ENCODE results near the gene PRR15L.

The PRR15L gene

GRCh38 chr17:47968836-47969235 lies 11.2 kb upstream of the PRR15L start:
- no peak for TF ChIP-seq YY1 (IDR thresholded peaks at IDR 0.05; ENCODE audit: insufficient read depth, insufficient read length)
- no peak for TF ChIP-seq SUZ12 (IDR thresholded peaks at IDR 0.05; ENCODE audit: extremely low read depth, insufficient read depth, insufficient read length)
- no peak for TF ChIP-seq ZNF274 (IDR thresholded peaks at IDR 0.05; ENCODE audit: low read depth, low read length)
- Histone ChIP-seq H3K9ac (ENCODE audit: insufficient read length, low read depth) (no peak overlapping the region), H3K9me3 (ENCODE audit: insufficient read depth, low read length) (peaks cover 4% of the 10 kb centered on the region; the same call in 1 of the 2 replicates), H3K36me3 (ENCODE audit: insufficient read depth, insufficient read length, low read length) (peaks cover 5% of the 10 kb centered on the region), H3K27me3 (ENCODE audit: insufficient read depth, insufficient read length) (no peaks in the 10 kb centered on the region), H3K4me1 (ENCODE audit: insufficient read depth, insufficient read length) (no peaks in the 10 kb centered on the region), H3K4me3 (ENCODE audit: insufficient read length, low read depth) (no peak overlapping the region)
- DNase-seq (ENCODE audit: low read depth, low spot score): no peak

- Histone ChIP-seq H3K4me3 (ENCODE audit: insufficient read length, low read depth) (no peak overlapping the region), H3K9ac (ENCODE audit: insufficient read length, low read depth) (no peak overlapping the region), H3K36me3 (ENCODE audit: insufficient read depth, insufficient read length, low read length) (no peaks in the 10 kb centered on the region), H3K4me1 (ENCODE audit: insufficient read depth, insufficient read length) (no peaks in the 10 kb centered on the region), H3K27me3 (ENCODE audit: insufficient read depth, insufficient read length) (no peaks in the 10 kb centered on the region), H3K9me3 (ENCODE audit: insufficient read depth, low read length) (peaks cover 4% of the 10 kb centered on the region; the same call in 1 of the 2 replicates)
- TF ChIP-seq ZNF274 (IDR thresholded peaks at IDR 0.05; ENCODE audit: low read depth, low read length) (no peak), SUZ12 (IDR thresholded peaks at IDR 0.05; ENCODE audit: extremely low read depth, insufficient read depth, insufficient read length) (no peak), YY1 (IDR thresholded peaks at IDR 0.05; ENCODE audit: insufficient read depth, insufficient read length) (no peak)
- no peak for DNase-seq (ENCODE audit: low read depth, low spot score)
Measured at GRCh38 chr17:47967607-47968252, 10.0 kb upstream of the PRR15L start.

GRCh38 chr17:47966079-47966519 lies 8.4 kb upstream of the PRR15L start:
- DNase-seq (ENCODE audit: low read depth, low spot score): no peak
- no peak overlapping the region for H3K4me3 ChIP-seq (ENCODE audit: insufficient read length, low read depth)
- no peaks in the 10 kb centered on the region for H3K4me1 ChIP-seq (ENCODE audit: insufficient read depth, insufficient read length)

GRCh38 chr17:47964856-47965255 lies 7.2 kb upstream of the PRR15L start:
- no peak overlapping the region for H3K9ac ChIP-seq (ENCODE audit: insufficient read length, low read depth)
- TF ChIP-seq YY1 (IDR thresholded peaks at IDR 0.05; ENCODE audit: insufficient read depth, insufficient read length): no peak
- no peak for TF ChIP-seq SUZ12 (IDR thresholded peaks at IDR 0.05; ENCODE audit: extremely low read depth, insufficient read depth, insufficient read length)
- H3K4me1 ChIP-seq (ENCODE audit: insufficient read depth, insufficient read length): no peaks in the 10 kb centered on the region
- no peak for DNase-seq (ENCODE audit: low read depth, low spot score)
- no peaks in the 10 kb centered on the region for H3K27me3 ChIP-seq (ENCODE audit: insufficient read depth, insufficient read length)
- H3K36me3 ChIP-seq (ENCODE audit: insufficient read depth, insufficient read length, low read length): no peaks in the 10 kb centered on the region
- no peaks in the 10 kb centered on the region for H3K9me3 ChIP-seq (ENCODE audit: insufficient read depth, low read length)
- no peak overlapping the region for H3K4me3 ChIP-seq (ENCODE audit: insufficient read length, low read depth)

More at GRCh38 chr17:47966079-47966519, 8.4 kb upstream of the PRR15L start:
- Histone ChIP-seq H3K27me3 (ENCODE audit: insufficient read depth, insufficient read length) (no peaks in the 10 kb centered on the region), H3K9me3 (ENCODE audit: insufficient read depth, low read length) (no peaks in the 10 kb centered on the region), H3K9ac (ENCODE audit: insufficient read length, low read depth) (no peak overlapping the region), H3K36me3 (ENCODE audit: insufficient read depth, insufficient read length, low read length) (no peaks in the 10 kb centered on the region)
- TF ChIP-seq YY1 (IDR thresholded peaks at IDR 0.05; ENCODE audit: insufficient read depth, insufficient read length) (no peak), SUZ12 (IDR thresholded peaks at IDR 0.05; ENCODE audit: extremely low read depth, insufficient read depth, insufficient read length) (no peak), ZNF274 (IDR thresholded peaks at IDR 0.05; ENCODE audit: low read depth, low read length) (no peak)

GRCh38 chr17:47962901-47963300 lies 5.2 kb upstream of the PRR15L start:
- TF ChIP-seq YY1 (IDR thresholded peaks at IDR 0.05; ENCODE audit: insufficient read depth, insufficient read length) (no peak), SUZ12 (IDR thresholded peaks at IDR 0.05; ENCODE audit: extremely low read depth, insufficient read depth, insufficient read length) (no peak), ZNF274 (IDR thresholded peaks at IDR 0.05; ENCODE audit: low read depth, low read length) (no peak)
- Histone ChIP-seq H3K4me3 (ENCODE audit: insufficient read length, low read depth) (no peak overlapping the region), H3K4me1 (ENCODE audit: insufficient read depth, insufficient read length) (peaks cover 2% of the 10 kb centered on the region), H3K36me3 (ENCODE audit: insufficient read depth, insufficient read length, low read length) (no peaks in the 10 kb centered on the region), H3K9ac (ENCODE audit: insufficient read length, low read depth) (no peak overlapping the region), H3K27me3 (ENCODE audit: insufficient read depth, insufficient read length) (no peaks in the 10 kb centered on the region), H3K9me3 (ENCODE audit: insufficient read depth, low read length) (no peaks in the 10 kb centered on the region)
- DNase-seq (ENCODE audit: low read depth, low spot score): no peak

GRCh38 chr17:47961406-47961805 lies 3.7 kb upstream of the PRR15L start:
- Histone ChIP-seq H3K9ac (ENCODE audit: insufficient read length, low read depth) (no peak overlapping the region), H3K4me3 (ENCODE audit: insufficient read length, low read depth) (no peak overlapping the region), H3K9me3 (ENCODE audit: insufficient read depth, low read length) (no peaks in the 10 kb centered on the region), H3K4me1 (ENCODE audit: insufficient read depth, insufficient read length) (peaks cover 14% of the 10 kb centered on the region), H3K27me3 (ENCODE audit: insufficient read depth, insufficient read length) (no peaks in the 10 kb centered on the region), H3K36me3 (ENCODE audit: insufficient read depth, insufficient read length, low read length) (no peaks in the 10 kb centered on the region)
- TF ChIP-seq ZNF274 (IDR thresholded peaks at IDR 0.05; ENCODE audit: low read depth, low read length): no peak
- TF ChIP-seq YY1 (IDR thresholded peaks at IDR 0.05; ENCODE audit: insufficient read depth, insufficient read length): no peak
- no peak for TF ChIP-seq SUZ12 (IDR thresholded peaks at IDR 0.05; ENCODE audit: extremely low read depth, insufficient read depth, insufficient read length)
- no peak for DNase-seq (ENCODE audit: low read depth, low spot score)

GRCh38 chr17:47959825-47960655 lies 2.4 kb upstream of the PRR15L start:
- Histone ChIP-seq H3K36me3 (ENCODE audit: insufficient read depth, insufficient read length, low read length) (no peaks in the 10 kb centered on the region), H3K4me3 (ENCODE audit: insufficient read length, low read depth) (no peak overlapping the region), H3K4me1 (ENCODE audit: insufficient read depth, insufficient read length) (peaks cover 17% of the 10 kb centered on the region), H3K27me3 (ENCODE audit: insufficient read depth, insufficient read length) (no peaks in the 10 kb centered on the region), H3K9me3 (ENCODE audit: insufficient read depth, low read length) (no peaks in the 10 kb centered on the region), H3K9ac (ENCODE audit: insufficient read length, low read depth) (peak overlapping the region; percentile 34)
- TF ChIP-seq ZNF274 (IDR thresholded peaks at IDR 0.05; ENCODE audit: low read depth, low read length): no peak
- no peak for TF ChIP-seq SUZ12 (IDR thresholded peaks at IDR 0.05; ENCODE audit: extremely low read depth, insufficient read depth, insufficient read length)
- TF ChIP-seq YY1 (IDR thresholded peaks at IDR 0.05; ENCODE audit: insufficient read depth, insufficient read length): no peak
- no peak for DNase-seq (ENCODE audit: low read depth, low spot score)
